ENCODE measurements around the gene LTB4R2. TPM values are rescaled to one million over a fixed set of nuclear protein-coding genes. Genes with fewer than 3 reads are reported as not detected.

The LTB4R2 gene
- total and polyA plus RNA-seq, 2 of the 8 experiments (the other 6 are each of a cell fraction or from before 2014, with no cell fraction given) = 5.3 to 6.7 TPM

DNA sequence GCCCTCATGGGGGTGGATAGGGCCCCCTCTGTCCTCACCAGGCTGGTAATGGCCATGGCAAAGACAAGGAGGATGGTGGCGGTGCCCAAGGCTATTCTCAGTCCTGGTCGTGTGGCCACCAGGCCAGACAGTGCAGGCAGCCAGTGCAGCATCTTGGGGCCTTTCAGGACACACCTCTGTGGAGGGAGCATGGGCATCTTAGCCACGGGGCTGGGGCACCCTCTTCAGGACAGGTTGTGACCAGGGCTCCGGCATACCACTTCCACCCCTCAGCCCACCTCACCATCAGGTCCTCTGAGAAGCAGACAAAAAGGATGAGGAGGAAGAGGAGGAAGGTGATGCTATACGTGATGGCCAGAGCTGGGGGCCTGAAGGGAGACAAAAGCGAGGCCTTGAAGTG is 14.1 kb downstream of the LTB4R2 start:
- ChIA-PET CTCF (ENCODE audit: partially characterized antibody) (interaction anchor here (0.6 to 27.8 kb wide), 6 partner anchors 8 to 103 kb away, joined by 3 to 664 read pairs (median 16); partner anchors contain the start of genes CBLN3, CIDEB, KHNYN and TINF2), POLR2A (ENCODE audit: partially characterized antibody) (interaction anchor here (0.6 kb wide), 1 partner anchor 85 kb away, joined by 3 read pairs; no protein-coding TSS in a partner anchor)
- 79% methylated on average over 6 of the region's 6 CpGs; no CpG with 5 or more reads in 1 of the 2 experiments for WGBS, 2 experiments (ENCODE audit: extremely low coverage in 1 of 2, insufficient coverage in 1 of 2, insufficient read length in 1 of 2, insufficient replicate concordance in 2 of 2, low coverage in 1 of 2, low lambda C conversion rate in 2 of 2, missing lambda C conversion rate in 1 of 2)
- no peak overlapping the region for H3K56ac ChIP-seq (replicated peaks; ENCODE audit: insufficient read length, low read depth, low read length)
- H2BK12ac ChIP-seq (ENCODE audit: low read depth, low read length) = 0 out of 2 replicates have a peak overlapping the region, but pooled peaks have one; percentile 27
- H3K18ac ChIP-seq (ENCODE audit: extremely low read depth, low read length) = no peak overlapping the region
- H2BK15ac ChIP-seq (ENCODE audit: low read length) = no peak overlapping the region
- H2BK20ac ChIP-seq (ENCODE audit: low read length) = no peak overlapping the region
- H4K91ac ChIP-seq (replicated peaks; ENCODE audit: insufficient read length, low read length) = no peak overlapping the region
- no peaks in the 10 kb centered on the region for H3K79me2 ChIP-seq (ENCODE audit: control insufficient read depth in 1 of 2, insufficient read depth in 2 of 2, low read length in 2 of 2)
- H3K23me2 ChIP-seq (ENCODE audit: low read depth, low read length) = no peaks in the 10 kb centered on the region; the same call in 1 of the 2 replicates
- H3K9me3 ChIP-seq (ENCODE audit: insufficient read depth in 2 of 2, low read depth in 1 of 2, low read length in 1 of 2) = no peaks in the 10 kb centered on the region
- no peak overlapping the region for H3K4me2 ChIP-seq (ENCODE audit: insufficient read depth in 1 of 2, low read depth in 2 of 2, low read length in 2 of 2)
- no peak overlapping the region for H3K9ac ChIP-seq (replicated peaks in 1 of 4; ENCODE audit: extremely low read depth in 1 of 4, low read depth in 3 of 4, low read length in 3 of 4)
- no peak overlapping the region for H4K8ac ChIP-seq (ENCODE audit: extremely low read depth, insufficient read depth, low read length)
- H2AFZ ChIP-seq (ENCODE audit: low read length) = no peak overlapping the region
- H3K27ac ChIP-seq (ENCODE audit: low read depth, low read length) = no peak overlapping the region
- H4K20me1 ChIP-seq (replicated peaks in 1 of 2; ENCODE audit: control insufficient read depth in 1 of 2, insufficient read depth in 2 of 2, low read length in 2 of 2) = no peaks in the 10 kb centered on the region
- no peaks in the 10 kb centered on the region for H3K4me1 ChIP-seq (replicated peaks in 1 of 4; ENCODE audit: control insufficient read depth in 3 of 4, insufficient read depth in 4 of 4, low read length in 3 of 4)
- H3K36me3 ChIP-seq (ENCODE audit: control insufficient read depth in 2 of 4, insufficient read depth in 4 of 4, low read length in 3 of 4) = no peaks in the 10 kb centered on the region
- FAIRE-seq (no peak), DNase-seq (ENCODE audit: low read depth in 1 of 2, low spot score in 2 of 2) (no peak)
- H3K79me1 ChIP-seq (ENCODE audit: low read depth, low read length) = no peaks in the 10 kb centered on the region
- TF ChIP-seq NRF1 (IDR thresholded peaks at IDR 0.05; ENCODE audit: low read depth, low read length) (no peak), JUND (IDR thresholded peaks at IDR 0.05; ENCODE audit: low read length) (no peak), RXRA (IDR thresholded peaks at IDR 0.05; ENCODE audit: insufficient read depth, low read depth, low read length) (no peak), CTBP2 (IDR thresholded peaks at IDR 0.05; ENCODE audit: borderline replicate concordance, insufficient read depth, insufficient read length, low read length) (no peak), BACH1 (IDR thresholded peaks at IDR 0.05; ENCODE audit: low read length) (no peak), NANOG (IDR thresholded peaks at IDR 0.05; ENCODE audit: insufficient read depth, low read depth, low read length, poor library complexity, severe bottlenecking) (no peak), BRCA1 (IDR thresholded peaks at IDR 0.05; ENCODE audit: low read depth, low read length) (no peak), YY1 (IDR thresholded peaks at IDR 0.05; ENCODE audit: low read depth, low read length) (no peak), CREB1 (IDR thresholded peaks at IDR 0.05) (no peak), SRF (IDR thresholded peaks at IDR 0.05; ENCODE audit: low read depth, low read length) (no peak), SUZ12 (IDR thresholded peaks at IDR 0.05; ENCODE audit: low read length) (no peak), SP4 (IDR thresholded peaks at IDR 0.05; ENCODE audit: low read length) (no peak), POLR2A (IDR thresholded peaks at IDR 0.05; ENCODE audit: control extremely low read depth in 1 of 2, low read depth in 2 of 2, low read length in 2 of 2) (no peak)
- H3K27me3 ChIP-seq (replicated peaks in 1 of 4; ENCODE audit: control insufficient read depth in 3 of 4, extremely low read depth in 1 of 4, insufficient read depth in 3 of 4, low read length in 3 of 4) = peaks cover 0 to 29% (median 13%) of the 10 kb centered on the region in 4 experiments; a peak in 6 of 7 replicates
- H4K5ac ChIP-seq (ENCODE audit: insufficient read length, low read depth, low read length) = no peak overlapping the region
- H2BK120ac ChIP-seq (replicated peaks; ENCODE audit: low read depth, low read length) = no peak overlapping the region
- H3K4me3 ChIP-seq (ENCODE audit: extremely low read depth in 1 of 4, insufficient read depth in 2 of 4, low read depth in 3 of 4, low read length in 4 of 4) = no peak overlapping the region
- H2BK5ac ChIP-seq (ENCODE audit: low read depth, low read length) = no peak overlapping the region
- no peak overlapping the region for H3K23ac ChIP-seq (ENCODE audit: insufficient read length)
- H2AK5ac ChIP-seq (ENCODE audit: low read depth, low read length) = no peak overlapping the region
- H3K14ac ChIP-seq (ENCODE audit: insufficient read length) = no peak overlapping the region
- no peak overlapping the region for H3K4ac ChIP-seq (replicated peaks; ENCODE audit: insufficient read length, low read depth, low read length)
